ENCODE measurements around the gene ALOX5. TPM values are rescaled to one million over a fixed set of nuclear protein-coding genes. Genes with fewer than 3 reads are reported as not detected.

Gene ALOX5
- total RNA-seq (ENCODE audit: low replicate concordance), result not detected in 2 replicates

DNA sequence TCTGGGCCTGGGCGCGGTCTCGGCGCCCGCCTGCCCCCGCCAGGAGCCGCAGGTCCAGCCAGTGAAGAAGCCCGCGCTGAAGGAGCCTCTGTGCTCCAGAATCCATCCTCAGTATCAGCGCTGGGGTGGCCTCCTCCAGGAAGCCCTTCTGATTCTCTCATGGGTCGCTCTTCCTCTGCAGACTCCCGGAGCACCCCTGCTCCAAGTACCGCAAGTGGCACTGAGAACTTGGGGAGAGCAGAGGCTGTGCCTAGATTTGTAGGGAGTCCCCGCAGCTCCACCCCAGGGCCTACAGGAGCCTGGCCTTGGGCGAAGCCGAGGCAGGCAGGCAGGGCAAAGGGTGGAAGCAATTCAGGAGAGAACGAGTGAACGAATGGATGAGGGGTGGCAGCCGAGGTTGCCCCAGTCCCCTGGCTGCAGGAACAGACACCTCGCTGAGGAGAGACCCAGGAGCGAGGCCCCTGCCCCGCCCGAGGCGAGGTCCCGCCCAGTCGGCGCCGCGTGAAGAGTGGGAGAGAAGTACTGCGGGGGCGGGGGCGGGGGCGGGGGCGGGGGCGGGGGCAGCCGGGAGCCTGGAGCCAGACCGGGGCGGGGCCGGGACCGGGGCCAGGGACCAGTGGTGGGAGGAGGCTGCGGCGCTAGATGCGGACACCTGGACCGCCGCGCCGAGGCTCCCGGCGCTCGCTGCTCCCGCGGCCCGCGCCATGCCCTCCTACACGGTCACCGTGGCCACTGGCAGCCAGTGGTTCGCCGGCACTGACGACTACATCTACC is at the start of gene ALOX5:
ALOX5 (plus strand) TSS at position 641 of the 774 bp plus-strand sequence; CDS start at position 705, 64 bp downstream.

Other genes starting within 250 kb of the ALOX5 start
- gene OR13A1, start 58.6 kb upstream of the ALOX5 start, total RNA-seq (ENCODE audit: low replicate concordance), result 0.12 TPM in 1 of 2 replicates, not detected in the other